ENCODE results near the gene FMN1.

The FMN1 gene

DNA sequence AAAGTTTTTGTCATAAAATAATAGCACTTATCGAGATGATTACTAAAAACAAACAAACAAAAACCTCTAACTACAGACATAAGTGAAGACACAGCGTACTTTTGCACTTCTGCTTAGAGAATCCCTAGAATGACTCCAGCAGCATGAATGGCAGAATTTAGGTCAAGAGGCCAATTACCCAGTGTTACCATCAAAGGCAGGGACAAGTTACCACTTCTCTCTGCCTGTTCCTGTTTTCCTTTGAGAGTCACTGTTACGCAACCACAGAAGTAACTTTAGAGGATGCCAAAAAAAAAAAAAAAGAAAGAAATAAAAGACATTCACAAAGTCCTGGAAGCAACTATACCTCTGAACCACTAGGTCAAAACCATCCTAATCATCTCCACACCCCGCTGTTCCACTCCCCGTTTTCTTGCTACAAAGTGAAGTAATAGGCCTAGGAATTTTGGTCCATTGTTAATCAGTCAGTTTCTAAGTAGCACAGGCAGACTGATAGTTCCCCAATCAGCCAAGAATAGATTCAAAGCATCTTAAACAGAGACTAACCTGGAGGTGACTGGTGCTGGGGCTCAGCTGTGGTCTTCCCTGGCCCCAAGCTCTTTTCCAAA is 41.9 kb downstream of the FMN1 start:
- Mint-ChIP-seq H3K9me3 (no peaks in the 10 kb centered on the region), H3K27ac (no peak overlapping the region), H3K27me3 (no peaks in the 10 kb centered on the region), H3K4me1 (peaks cover 29% of the 10 kb centered on the region), H3K4me3 (no peak overlapping the region), H3K36me3 (no peaks in the 10 kb centered on the region)

DNA sequence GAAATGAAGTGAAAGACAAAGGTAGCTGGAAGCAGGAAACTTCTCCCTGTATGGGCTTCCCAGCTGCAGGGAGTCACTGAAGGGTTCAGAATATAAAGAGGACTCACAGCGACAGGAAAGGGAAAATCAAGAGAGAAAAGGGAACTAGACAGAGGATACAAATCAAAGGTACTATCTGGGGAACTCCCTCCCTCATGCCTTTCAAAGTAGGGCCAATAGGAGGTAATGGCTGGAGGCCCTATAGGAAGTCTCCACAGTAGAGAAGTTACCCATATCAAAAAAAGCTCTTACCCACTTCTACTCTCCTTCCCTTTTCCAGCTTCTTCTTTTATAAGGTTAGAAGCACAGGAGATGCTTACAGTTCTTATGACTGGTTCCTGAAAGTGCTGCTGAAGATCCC is 43.5 kb downstream of the FMN1 start:
- Mint-ChIP-seq H3K27ac (no peak overlapping the region), H3K36me3 (no peaks in the 10 kb centered on the region), H3K9me3 (no peaks in the 10 kb centered on the region), H3K4me1 (peaks cover 32% of the 10 kb centered on the region), H3K4me3 (no peak overlapping the region), H3K27me3 (no peaks in the 10 kb centered on the region)

DNA sequence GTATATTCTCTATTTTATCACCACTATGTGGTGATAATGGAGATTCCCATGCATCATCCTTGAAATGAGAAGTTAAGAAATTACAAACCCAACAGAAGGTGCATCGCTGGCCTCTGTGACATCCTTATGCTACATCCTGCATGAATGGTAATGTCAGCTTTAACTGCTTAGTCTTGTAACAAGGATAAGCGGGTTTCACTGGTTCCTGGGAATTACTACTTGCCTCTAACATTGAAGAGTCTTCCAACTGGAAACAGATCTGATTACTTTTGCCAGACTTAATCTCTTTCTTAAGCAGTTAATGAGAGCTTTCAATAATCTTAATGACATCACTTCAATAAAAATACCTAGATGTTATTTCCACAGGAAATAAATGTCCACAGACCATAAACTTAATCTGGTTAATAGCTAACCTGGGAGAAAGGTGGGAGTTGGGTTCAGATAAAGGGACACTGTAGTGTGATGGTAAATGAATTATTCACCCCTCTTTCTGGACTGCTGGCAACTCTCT is 44.0 kb downstream of the FMN1 start:
- no peaks in the 10 kb centered on the region for H3K9me3 Mint-ChIP-seq
- H3K36me3 Mint-ChIP-seq: no peaks in the 10 kb centered on the region
- no peaks in the 10 kb centered on the region for H3K27me3 Mint-ChIP-seq
- no peak overlapping the region for H3K27ac Mint-ChIP-seq
- H3K4me1 Mint-ChIP-seq: peaks cover 32% of the 10 kb centered on the region
- H3K4me3 Mint-ChIP-seq: no peak overlapping the region

DNA sequence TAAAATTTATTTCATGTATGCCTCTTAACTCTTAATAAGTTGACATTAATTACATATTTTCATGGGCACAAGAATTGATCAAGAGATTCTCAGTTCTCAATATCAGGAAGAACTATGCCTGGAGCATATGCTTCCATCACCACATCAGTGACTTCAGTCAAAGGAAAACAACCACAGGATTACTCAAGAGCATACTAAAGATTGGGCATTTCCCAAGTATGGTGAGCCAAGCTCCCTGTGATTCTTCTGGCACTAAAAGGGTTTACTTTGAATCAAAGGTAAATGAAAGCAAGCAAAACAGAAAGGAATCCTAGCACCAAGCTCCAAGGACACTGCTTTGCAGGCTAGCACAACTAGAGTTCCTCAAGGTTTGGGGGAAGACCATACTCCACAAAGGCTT is 44.6 kb downstream of the FMN1 start:
- no peak overlapping the region for H3K27ac Mint-ChIP-seq
- no peak overlapping the region for H3K4me3 Mint-ChIP-seq
- H3K36me3 Mint-ChIP-seq: no peaks in the 10 kb centered on the region
- H3K27me3 Mint-ChIP-seq: no peaks in the 10 kb centered on the region
- H3K9me3 Mint-ChIP-seq: no peaks in the 10 kb centered on the region
- peaks cover 32% of the 10 kb centered on the region for H3K4me1 Mint-ChIP-seq

DNA sequence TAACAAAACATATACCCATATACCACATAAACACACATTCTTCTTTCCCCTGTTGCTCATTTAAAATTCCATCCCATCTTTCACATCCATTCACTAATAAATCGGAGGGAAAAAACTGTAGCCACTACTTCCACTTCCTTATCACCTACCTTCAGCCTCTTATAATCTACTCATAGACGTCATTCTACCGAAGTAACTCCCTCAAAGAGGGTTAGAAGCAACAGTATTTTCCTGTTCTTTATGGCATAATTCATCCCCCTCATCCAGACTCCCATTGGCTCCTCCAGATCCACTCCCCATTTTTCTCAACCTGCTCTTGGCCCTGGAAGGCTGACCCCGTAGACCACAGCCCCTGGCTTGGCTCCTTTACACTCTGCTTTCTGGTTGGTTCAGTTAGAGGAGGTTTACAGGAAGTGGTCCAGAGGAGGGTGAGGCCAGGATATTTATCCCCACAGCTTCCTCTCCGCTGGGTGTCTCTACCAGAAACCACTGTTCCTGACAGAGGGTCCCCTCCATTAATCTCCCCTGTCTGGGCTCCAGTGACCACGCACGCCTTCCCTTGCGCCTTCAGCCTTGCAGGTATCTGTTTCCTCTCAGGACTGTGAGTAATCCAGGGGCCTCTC is 46.3 kb downstream of the FMN1 start:
- Mint-ChIP-seq H3K27ac (no peak overlapping the region), H3K4me1 (peaks cover 32% of the 10 kb centered on the region), H3K27me3 (no peaks in the 10 kb centered on the region)

DNA sequence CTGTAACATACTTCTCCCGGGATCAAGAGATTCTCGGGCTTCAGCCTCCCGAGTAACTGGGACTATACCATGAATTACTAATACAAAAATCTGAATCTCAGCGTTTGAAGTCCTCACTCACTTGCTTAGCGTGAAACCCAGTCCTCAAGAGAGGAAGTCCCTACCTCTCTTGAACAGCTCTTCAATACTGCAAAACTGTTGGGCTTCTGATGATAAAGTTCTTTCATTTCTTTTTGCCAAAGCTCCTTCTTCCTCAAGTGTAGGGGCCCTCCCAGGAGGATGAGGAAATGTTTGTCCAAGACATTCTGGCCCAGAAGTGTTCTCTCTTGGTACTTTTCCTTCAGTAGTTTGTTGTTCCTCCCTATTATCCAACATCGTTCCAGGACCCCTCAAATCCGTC is 48.5 kb downstream of the FMN1 start:
- no peaks in the 10 kb centered on the region for H3K27me3 Mint-ChIP-seq
- H3K4me3 Mint-ChIP-seq: no peak overlapping the region
- H3K9me3 Mint-ChIP-seq: no peaks in the 10 kb centered on the region
- no peak overlapping the region for H3K27ac Mint-ChIP-seq
- H3K4me1 Mint-ChIP-seq: peaks cover 19% of the 10 kb centered on the region
- H3K36me3 Mint-ChIP-seq: no peaks in the 10 kb centered on the region

More for the DNA sequence above, 46.3 kb downstream of the FMN1 start:
- no peaks in the 10 kb centered on the region for H3K9me3 Mint-ChIP-seq
- H3K36me3 Mint-ChIP-seq: no peaks in the 10 kb centered on the region
- H3K4me3 Mint-ChIP-seq: peak overlapping the region; percentile 54

DNA sequence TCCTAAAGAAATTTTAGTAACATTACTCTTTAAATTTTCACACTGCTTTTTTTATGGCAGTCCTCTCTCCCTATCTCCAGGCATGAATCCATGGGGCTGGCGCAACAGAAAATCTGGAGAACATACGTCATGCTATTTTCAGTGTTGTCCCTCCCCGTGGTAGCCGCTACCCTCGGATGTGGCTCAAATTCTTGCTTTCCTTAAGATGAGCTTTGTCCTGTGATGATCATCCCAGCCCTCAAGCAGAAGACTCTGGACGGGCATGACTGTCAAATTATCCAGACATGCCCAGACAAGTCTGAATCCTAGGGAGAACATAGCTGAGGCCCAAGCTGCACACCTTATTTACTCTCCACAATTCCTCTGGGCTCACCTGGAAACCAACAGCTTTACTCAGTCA is 49.1 kb downstream of the FMN1 start:
- Mint-ChIP-seq H3K9me3 (no peaks in the 10 kb centered on the region), H3K27me3 (no peaks in the 10 kb centered on the region), H3K4me1 (peaks cover 19% of the 10 kb centered on the region), H3K36me3 (no peaks in the 10 kb centered on the region), H3K4me3 (no peak overlapping the region), H3K27ac (no peak overlapping the region)

DNA sequence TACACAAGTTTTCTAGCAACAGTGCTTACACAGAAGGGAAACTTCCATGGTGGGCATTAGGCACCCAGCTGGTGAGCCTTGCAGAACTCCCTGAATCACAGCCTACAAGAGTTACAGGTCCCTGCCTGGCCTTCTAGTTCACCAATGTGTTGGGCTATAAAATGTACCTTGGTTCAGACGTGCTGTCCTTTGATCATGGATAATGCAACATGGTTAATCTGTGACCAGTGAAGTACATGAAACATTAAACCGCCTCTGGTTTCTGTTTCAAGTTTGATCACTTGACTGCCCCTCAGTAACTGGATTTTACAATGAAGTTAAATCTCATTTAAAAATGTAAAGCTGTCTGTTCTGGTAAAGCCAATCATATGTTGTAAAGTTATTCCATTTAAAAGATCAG is 51.8 kb downstream of the FMN1 start:
- H3K36me3 Mint-ChIP-seq: no peaks in the 10 kb centered on the region
- H3K9me3 Mint-ChIP-seq: no peaks in the 10 kb centered on the region
- H3K27ac Mint-ChIP-seq: no peak overlapping the region
- H3K4me1 Mint-ChIP-seq: peaks cover 4% of the 10 kb centered on the region
- H3K27me3 Mint-ChIP-seq: no peaks in the 10 kb centered on the region
- H3K4me3 Mint-ChIP-seq: no peak overlapping the region

DNA sequence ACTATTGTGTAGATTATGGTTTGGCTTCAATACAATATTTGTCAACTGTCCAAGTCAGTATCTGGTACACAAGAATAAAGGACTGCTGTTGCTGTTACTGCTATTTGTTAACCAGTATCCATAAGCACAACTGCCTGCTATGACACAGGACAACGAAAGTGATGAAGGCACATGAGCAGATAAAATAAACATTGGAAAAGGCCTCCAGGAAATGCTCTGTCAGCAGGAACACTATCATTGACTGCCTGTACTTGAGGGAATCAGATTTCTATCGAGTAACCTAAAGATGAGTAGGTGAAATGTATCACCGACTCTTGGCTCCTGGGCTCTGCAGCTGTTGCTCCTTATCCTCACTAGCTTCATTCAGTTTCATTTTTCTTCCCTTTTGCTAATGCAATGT is 56.5 kb downstream of the FMN1 start:
- no peaks in the 10 kb centered on the region for H3K27me3 Mint-ChIP-seq

DNA sequence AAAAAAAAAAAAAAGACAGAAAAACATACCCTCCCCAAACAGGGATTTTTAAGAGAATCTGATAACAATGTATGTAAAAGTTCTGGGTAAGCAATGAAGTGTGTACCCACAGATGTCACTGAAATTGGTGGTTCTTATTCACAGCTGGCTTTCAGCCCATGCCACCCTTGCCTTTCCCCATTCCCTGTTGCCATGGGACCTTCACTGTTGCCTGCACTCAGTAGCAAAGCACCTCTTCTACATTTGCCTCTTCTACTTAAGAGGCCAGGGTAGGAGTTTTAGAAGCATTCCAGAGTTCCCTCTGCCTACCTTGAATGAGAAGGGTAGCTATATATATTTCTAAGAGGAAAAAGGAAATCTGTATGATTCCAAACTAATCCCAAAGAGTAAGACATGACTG is 57.4 kb downstream of the FMN1 start:
- no peaks in the 10 kb centered on the region for H3K27me3 Mint-ChIP-seq
- no peak overlapping the region for H3K27ac Mint-ChIP-seq
- no peak overlapping the region for H3K4me3 Mint-ChIP-seq
- no peaks in the 10 kb centered on the region for H3K9me3 Mint-ChIP-seq
- no peaks in the 10 kb centered on the region for H3K36me3 Mint-ChIP-seq
- H3K4me1 Mint-ChIP-seq: peaks cover 6% of the 10 kb centered on the region

More for the DNA sequence above, 56.5 kb downstream of the FMN1 start:
- no peaks in the 10 kb centered on the region for H3K4me1 Mint-ChIP-seq
- no peaks in the 10 kb centered on the region for H3K36me3 Mint-ChIP-seq
- H3K9me3 Mint-ChIP-seq: no peaks in the 10 kb centered on the region
- H3K27ac Mint-ChIP-seq: no peak overlapping the region
- no peak overlapping the region for H3K4me3 Mint-ChIP-seq

DNA sequence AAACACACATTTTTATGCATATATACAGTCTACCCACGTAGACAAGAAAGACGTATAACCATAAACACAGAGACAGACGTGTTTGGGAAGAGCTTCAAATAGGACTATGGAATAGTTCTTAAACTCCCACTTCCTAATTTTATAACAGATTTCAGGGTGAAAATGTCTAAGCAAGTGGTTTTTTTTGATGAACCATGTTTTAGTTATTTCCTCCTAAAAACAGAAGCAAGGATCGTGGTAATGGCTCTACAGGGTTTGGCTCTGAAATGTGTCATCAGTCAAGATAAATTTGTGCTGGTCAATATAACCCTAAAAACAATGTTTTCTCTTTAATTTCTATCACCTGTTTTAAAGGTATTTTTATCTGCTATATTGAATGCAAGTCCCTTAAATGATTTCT is 58.2 kb downstream of the FMN1 start:
- no peaks in the 10 kb centered on the region for H3K36me3 Mint-ChIP-seq
- H3K9me3 Mint-ChIP-seq: no peaks in the 10 kb centered on the region
- peaks cover 14% of the 10 kb centered on the region for H3K4me1 Mint-ChIP-seq
- H3K4me3 Mint-ChIP-seq: no peak overlapping the region
- H3K27me3 Mint-ChIP-seq: no peaks in the 10 kb centered on the region
- no peak overlapping the region for H3K27ac Mint-ChIP-seq

DNA sequence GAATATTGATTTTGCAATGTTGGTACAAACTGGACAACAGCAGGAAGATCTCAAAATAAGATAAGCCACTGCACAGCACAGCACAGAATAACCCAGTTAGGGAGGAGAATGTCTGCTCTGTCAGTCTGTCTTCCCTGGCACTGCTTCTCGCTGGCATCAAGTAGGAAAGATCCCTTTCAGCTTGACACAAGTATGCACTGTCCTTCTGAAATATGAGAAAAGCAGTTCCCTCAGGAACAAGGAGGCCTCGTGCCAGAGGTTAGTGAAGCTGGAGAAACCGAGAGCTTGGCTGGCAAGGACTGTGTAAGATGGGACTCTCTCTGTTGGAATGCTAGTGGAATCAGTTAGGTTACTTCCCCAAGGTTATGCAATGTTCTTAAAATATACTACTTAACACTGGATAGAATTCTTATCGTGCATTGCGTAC is 59.1 kb downstream of the FMN1 start:
- no peak overlapping the region for H3K27ac Mint-ChIP-seq
- H3K27me3 Mint-ChIP-seq: no peaks in the 10 kb centered on the region
- H3K36me3 Mint-ChIP-seq: no peaks in the 10 kb centered on the region
- H3K4me1 Mint-ChIP-seq: peaks cover 15% of the 10 kb centered on the region
- no peak overlapping the region for H3K4me3 Mint-ChIP-seq
- H3K9me3 Mint-ChIP-seq: no peaks in the 10 kb centered on the region

DNA sequence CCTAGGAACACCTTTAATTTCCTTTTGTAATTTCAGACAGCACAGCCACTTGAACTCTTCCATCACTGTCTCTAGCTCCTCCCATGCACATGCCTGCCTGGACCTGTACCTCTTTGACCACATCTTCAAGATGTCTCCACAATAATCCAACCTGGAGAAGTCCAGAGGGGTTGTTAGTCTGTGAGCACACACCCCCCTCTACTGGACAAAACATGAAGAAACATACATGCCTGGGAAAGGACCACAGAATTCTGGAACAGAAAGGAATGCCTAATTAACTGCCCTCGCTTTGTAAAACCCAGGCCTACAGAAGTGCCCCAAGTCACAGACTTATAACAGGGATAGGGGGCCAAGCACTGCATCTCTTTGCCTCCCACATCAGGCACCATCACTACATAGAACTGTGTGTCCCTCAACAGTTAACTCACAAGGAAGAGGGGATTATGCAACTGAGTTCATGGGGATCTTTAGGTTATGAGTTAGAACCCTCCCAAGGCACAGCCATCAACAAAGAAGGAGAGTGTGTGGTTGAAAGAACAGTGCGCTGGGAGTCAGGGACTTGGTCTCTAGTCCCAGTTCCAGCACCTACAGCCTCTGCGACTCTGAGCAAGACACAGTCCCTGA is 61.7 kb downstream of the FMN1 start:
- Mint-ChIP-seq H3K4me3 (no peak overlapping the region), H3K36me3 (no peaks in the 10 kb centered on the region), H3K27ac (no peak overlapping the region), H3K4me1 (peaks cover 17% of the 10 kb centered on the region), H3K27me3 (no peaks in the 10 kb centered on the region), H3K9me3 (no peaks in the 10 kb centered on the region)

DNA sequence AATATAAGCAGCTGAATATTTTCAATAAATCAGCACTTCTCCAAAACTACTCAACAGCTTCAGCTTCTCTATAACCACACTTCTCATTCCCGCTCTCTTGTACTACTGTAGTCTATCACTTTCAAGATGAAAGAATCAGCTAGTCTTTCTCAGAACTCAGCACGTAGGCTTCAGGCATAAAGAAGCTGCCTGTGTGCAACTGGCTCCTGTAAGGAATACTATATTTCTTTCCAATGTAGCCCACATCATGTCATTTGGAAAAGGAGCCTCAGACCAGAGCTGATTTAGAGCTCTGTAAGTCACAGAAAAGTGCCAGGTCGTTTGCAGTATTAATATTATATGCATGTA is 62.3 kb downstream of the FMN1 start:
- no peaks in the 10 kb centered on the region for H3K36me3 Mint-ChIP-seq
- peaks cover 22% of the 10 kb centered on the region for H3K4me1 Mint-ChIP-seq
- no peaks in the 10 kb centered on the region for H3K27me3 Mint-ChIP-seq
- no peak overlapping the region for H3K27ac Mint-ChIP-seq
- no peaks in the 10 kb centered on the region for H3K9me3 Mint-ChIP-seq
- H3K4me3 Mint-ChIP-seq: no peak overlapping the region

DNA sequence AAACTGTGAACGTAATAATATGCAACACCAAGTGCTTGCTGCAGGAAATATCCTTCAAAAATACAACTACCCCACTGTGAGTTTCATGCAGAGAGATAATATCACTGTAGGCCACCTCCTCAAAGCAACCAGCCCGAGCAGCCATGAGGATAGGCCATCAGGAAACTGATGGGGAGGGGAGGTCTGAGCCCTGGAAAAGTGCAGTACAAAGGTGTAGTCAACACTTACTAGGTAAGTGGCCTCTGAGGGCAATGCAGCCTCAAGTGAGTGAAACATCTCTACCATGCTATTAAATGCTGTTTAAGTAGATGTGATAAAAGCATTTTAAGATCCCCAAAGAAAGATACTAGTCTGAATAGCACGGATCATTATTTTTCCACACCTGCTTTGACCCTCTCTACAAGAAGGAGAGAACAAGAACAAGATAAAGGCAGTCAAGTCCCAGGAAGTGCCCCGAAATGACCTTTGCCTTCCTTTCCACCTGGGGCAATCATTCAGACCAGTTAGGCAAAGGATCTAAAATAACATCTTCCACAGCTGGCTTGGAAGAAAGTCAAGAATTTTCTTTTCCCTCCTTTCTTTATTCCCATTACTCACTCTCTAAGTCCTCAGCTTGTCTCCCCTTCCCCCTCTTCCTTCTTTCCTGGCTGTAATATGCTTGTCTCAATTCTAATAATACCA is 62.8 kb downstream of the FMN1 start:
- Mint-ChIP-seq H3K27me3 (no peaks in the 10 kb centered on the region), H3K4me3 (no peak overlapping the region), H3K4me1 (peaks cover 27% of the 10 kb centered on the region), H3K36me3 (no peaks in the 10 kb centered on the region), H3K9me3 (no peaks in the 10 kb centered on the region), H3K27ac (no peak overlapping the region)
